ENCODE measurements around the gene CDH2.

Gene CDH2

GRCh38 chr18:28176698-28176947 is 307 bp downstream of the CDH2 start:
- Histone ChIP-seq H3K4me3 (ENCODE audit: insufficient read depth, low read length, poor library complexity, severe bottlenecking) (no peak overlapping the region), H3K4me2 (ENCODE audit: low read depth, low read length, poor library complexity, severe bottlenecking) (no peak overlapping the region), H3K9me2 (replicated peaks; ENCODE audit: insufficient read depth, low read length) (no peaks in the 10 kb centered on the region), H3K27ac (ENCODE audit: low read depth, low read length) (no peak overlapping the region), H3F3A (ENCODE audit: insufficient read depth) (no peaks in the 10 kb centered on the region), H3K9me3 (ENCODE audit: insufficient read depth, low read length) (no peaks in the 10 kb centered on the region), H3K9ac (ENCODE audit: low read length) (no peak overlapping the region), H3K36me3 (ENCODE audit: low read length) (no peaks in the 10 kb centered on the region), H4K20me1 (ENCODE audit: low read depth, low read length) (no peaks in the 10 kb centered on the region), H3K79me2 (ENCODE audit: insufficient read depth, low read length) (no peaks in the 10 kb centered on the region), H3K27me3 (ENCODE audit: low read length) (no peaks in the 10 kb centered on the region), H2AFZ (ENCODE audit: low read depth, low read length, severe bottlenecking) (no peak overlapping the region)
- TF ChIP-seq EZH2phosphoT487 (conservative IDR thresholded peaks at IDR 0.05; ENCODE audit: low read length) (no peak), CTCF (IDR thresholded peaks at IDR 0.05; ENCODE audit: insufficient read depth, low read length, poor library complexity, severe bottlenecking) (no peak)

- H3K4me2 ChIP-seq (ENCODE audit: low read depth, low read length, poor library complexity, severe bottlenecking): no peak overlapping the region
- no peaks in the 10 kb centered on the region for H3K9me3 ChIP-seq (ENCODE audit: insufficient read depth, low read length)
- no peaks in the 10 kb centered on the region for H3K36me3 ChIP-seq (ENCODE audit: low read length)
- H3K4me3 ChIP-seq (ENCODE audit: insufficient read depth, low read length, poor library complexity, severe bottlenecking): no peak overlapping the region
- no peak overlapping the region for H2AFZ ChIP-seq (ENCODE audit: low read depth, low read length, severe bottlenecking)
- H4K20me1 ChIP-seq (ENCODE audit: low read depth, low read length): no peaks in the 10 kb centered on the region
- no peaks in the 10 kb centered on the region for H3K27me3 ChIP-seq (ENCODE audit: low read length)
- TF ChIP-seq EZH2phosphoT487 (conservative IDR thresholded peaks at IDR 0.05; ENCODE audit: low read length): no peak
- TF ChIP-seq CTCF (IDR thresholded peaks at IDR 0.05; ENCODE audit: insufficient read depth, low read length, poor library complexity, severe bottlenecking): no peak
- no peak overlapping the region for H3K27ac ChIP-seq (ENCODE audit: low read depth, low read length)
- H3K9me2 ChIP-seq (replicated peaks; ENCODE audit: insufficient read depth, low read length): no peaks in the 10 kb centered on the region
- no peaks in the 10 kb centered on the region for H3F3A ChIP-seq (ENCODE audit: insufficient read depth)
- H3K79me2 ChIP-seq (ENCODE audit: insufficient read depth, low read length): no peaks in the 10 kb centered on the region
- H3K9ac ChIP-seq (ENCODE audit: low read length): no peak overlapping the region
Observed at GRCh38 chr18:28175930-28176697, 816 bp downstream of the CDH2 start.

GRCh38 chr18:28175150-28175929 is 1.6 kb downstream of the CDH2 start:
- H3K9me3 ChIP-seq (ENCODE audit: insufficient read depth, low read length): no peaks in the 10 kb centered on the region
- no peak for TF ChIP-seq EZH2phosphoT487 (conservative IDR thresholded peaks at IDR 0.05; ENCODE audit: low read length)
- TF ChIP-seq CTCF (IDR thresholded peaks at IDR 0.05; ENCODE audit: insufficient read depth, low read length, poor library complexity, severe bottlenecking): no peak
- H3F3A ChIP-seq (ENCODE audit: insufficient read depth): no peaks in the 10 kb centered on the region
- no peaks in the 10 kb centered on the region for H4K20me1 ChIP-seq (ENCODE audit: low read depth, low read length)
- no peak overlapping the region for H3K4me2 ChIP-seq (ENCODE audit: low read depth, low read length, poor library complexity, severe bottlenecking)
- H3K79me2 ChIP-seq (ENCODE audit: insufficient read depth, low read length): no peaks in the 10 kb centered on the region
- no peak overlapping the region for H2AFZ ChIP-seq (ENCODE audit: low read depth, low read length, severe bottlenecking)
- no peak overlapping the region for H3K9ac ChIP-seq (ENCODE audit: low read length)
- no peaks in the 10 kb centered on the region for H3K9me2 ChIP-seq (replicated peaks; ENCODE audit: insufficient read depth, low read length)
- no peaks in the 10 kb centered on the region for H3K36me3 ChIP-seq (ENCODE audit: low read length)
- no peak overlapping the region for H3K27ac ChIP-seq (ENCODE audit: low read depth, low read length)
- H3K27me3 ChIP-seq (ENCODE audit: low read length): no peaks in the 10 kb centered on the region
- no peak overlapping the region for H3K4me3 ChIP-seq (ENCODE audit: insufficient read depth, low read length, poor library complexity, severe bottlenecking)
